Measurements from ENCODE around the gene AUTS2.

AUTS2 gene

GRCh38 chr7:70588191-70588921 lies 990.1 kb downstream of the AUTS2 start:
- H3K4me3 ChIP-seq (replicated peaks; ENCODE audit: insufficient read depth, low read length): no peak overlapping the region
- TF ChIP-seq, protein P1, sequence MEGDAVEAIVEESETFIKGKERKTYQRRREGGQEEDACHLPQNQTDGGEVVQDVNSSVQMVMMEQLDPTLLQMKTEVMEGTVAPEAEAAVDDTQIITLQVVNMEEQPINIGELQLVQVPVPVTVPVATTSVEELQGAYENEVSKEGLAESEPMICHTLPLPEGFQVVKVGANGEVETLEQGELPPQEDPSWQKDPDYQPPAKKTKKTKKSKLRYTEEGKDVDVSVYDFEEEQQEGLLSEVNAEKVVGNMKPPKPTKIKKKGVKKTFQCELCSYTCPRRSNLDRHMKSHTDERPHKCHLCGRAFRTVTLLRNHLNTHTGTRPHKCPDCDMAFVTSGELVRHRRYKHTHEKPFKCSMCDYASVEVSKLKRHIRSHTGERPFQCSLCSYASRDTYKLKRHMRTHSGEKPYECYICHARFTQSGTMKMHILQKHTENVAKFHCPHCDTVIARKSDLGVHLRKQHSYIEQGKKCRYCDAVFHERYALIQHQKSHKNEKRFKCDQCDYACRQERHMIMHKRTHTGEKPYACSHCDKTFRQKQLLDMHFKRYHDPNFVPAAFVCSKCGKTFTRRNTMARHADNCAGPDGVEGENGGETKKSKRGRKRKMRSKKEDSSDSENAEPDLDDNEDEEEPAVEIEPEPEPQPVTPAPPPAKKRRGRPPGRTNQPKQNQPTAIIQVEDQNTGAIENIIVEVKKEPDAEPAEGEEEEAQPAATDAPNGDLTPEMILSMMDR (IDR thresholded peaks at IDR 0.05; ENCODE audit: insufficient read depth, low read length): no peak
- TF ChIP-seq GABPA (IDR thresholded peaks at IDR 0.05; ENCODE audit: low read depth) (no peak), SPI1 (IDR thresholded peaks at IDR 0.05; ENCODE audit: borderline replicate concordance, low read depth) (no peak), POLR2AphosphoS5 (IDR thresholded peaks at IDR 0.05; ENCODE audit: low read depth) (no peak)
- TF ChIP-seq, protein P2, sequence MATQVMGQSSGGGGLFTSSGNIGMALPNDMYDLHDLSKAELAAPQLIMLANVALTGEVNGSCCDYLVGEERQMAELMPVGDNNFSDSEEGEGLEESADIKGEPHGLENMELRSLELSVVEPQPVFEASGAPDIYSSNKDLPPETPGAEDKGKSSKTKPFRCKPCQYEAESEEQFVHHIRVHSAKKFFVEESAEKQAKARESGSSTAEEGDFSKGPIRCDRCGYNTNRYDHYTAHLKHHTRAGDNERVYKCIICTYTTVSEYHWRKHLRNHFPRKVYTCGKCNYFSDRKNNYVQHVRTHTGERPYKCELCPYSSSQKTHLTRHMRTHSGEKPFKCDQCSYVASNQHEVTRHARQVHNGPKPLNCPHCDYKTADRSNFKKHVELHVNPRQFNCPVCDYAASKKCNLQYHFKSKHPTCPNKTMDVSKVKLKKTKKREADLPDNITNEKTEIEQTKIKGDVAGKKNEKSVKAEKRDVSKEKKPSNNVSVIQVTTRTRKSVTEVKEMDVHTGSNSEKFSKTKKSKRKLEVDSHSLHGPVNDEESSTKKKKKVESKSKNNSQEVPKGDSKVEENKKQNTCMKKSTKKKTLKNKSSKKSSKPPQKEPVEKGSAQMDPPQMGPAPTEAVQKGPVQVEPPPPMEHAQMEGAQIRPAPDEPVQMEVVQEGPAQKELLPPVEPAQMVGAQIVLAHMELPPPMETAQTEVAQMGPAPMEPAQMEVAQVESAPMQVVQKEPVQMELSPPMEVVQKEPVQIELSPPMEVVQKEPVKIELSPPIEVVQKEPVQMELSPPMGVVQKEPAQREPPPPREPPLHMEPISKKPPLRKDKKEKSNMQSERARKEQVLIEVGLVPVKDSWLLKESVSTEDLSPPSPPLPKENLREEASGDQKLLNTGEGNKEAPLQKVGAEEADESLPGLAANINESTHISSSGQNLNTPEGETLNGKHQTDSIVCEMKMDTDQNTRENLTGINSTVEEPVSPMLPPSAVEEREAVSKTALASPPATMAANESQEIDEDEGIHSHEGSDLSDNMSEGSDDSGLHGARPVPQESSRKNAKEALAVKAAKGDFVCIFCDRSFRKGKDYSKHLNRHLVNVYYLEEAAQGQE (IDR thresholded peaks at IDR 0.05; ENCODE audit: insufficient replicate concordance, low read depth): no peak
- no peak overlapping the region for H3K27ac ChIP-seq (replicated peaks)
- H3K27me3 ChIP-seq (ENCODE audit: insufficient read depth, poor library complexity, severe bottlenecking): no peaks in the 10 kb centered on the region
- DNase-seq (ENCODE audit: low read depth in 1 of 2, low spot score in 1 of 2): no peak

DNA sequence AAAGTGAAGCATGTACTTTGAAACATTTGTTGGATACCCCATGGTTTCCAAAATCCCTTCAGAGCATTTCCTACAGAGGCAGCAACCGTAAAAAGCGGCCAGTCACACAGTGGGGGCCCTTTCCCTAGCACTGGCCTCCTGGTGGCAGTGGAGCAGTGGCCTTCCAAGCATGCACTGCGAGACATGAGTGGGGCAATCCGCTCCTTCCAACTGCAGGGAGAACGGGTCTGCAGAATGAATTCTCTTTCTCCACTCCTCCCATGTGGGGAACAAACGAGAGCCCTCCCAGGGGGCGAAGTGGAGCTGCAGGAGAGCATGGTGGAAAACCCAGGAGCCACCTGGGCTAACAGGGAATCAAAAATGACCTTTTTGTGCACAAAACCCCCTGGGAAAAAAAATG lies 990.7 kb downstream of the AUTS2 start:
- TF ChIP-seq SPI1 (IDR thresholded peaks at IDR 0.05; ENCODE audit: borderline replicate concordance, low read depth) (no peak), GABPA (IDR thresholded peaks at IDR 0.05; ENCODE audit: low read depth) (no peak), POLR2AphosphoS5 (IDR thresholded peaks at IDR 0.05; ENCODE audit: low read depth) (no peak)
- TF ChIP-seq, protein P1 (IDR thresholded peaks at IDR 0.05; ENCODE audit: insufficient read depth, low read length): no peak
- TF ChIP-seq, protein P2 (IDR thresholded peaks at IDR 0.05; ENCODE audit: insufficient replicate concordance, low read depth): no peak

DNA sequence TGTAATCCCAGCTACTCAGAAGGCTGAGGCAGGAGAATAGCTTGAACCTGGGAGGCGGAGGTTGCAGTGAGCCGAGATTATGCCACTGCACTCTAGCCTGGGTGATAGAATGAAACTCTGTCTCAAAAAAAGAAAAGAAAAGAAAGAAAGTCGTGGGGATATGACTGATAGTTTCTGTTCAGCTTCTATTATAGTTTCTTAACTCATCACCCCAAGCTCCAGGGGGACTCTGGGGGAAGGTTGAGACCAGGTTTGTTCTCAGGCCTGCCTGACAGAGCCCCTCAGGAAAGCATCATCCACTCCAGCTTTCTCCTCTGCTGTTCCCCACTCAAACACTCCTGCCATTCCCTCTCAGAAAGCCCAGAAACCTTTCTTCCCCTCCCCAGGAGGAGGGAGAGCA lies 991.3 kb downstream of the AUTS2 start:
- Histone ChIP-seq H3K27me3 (ENCODE audit: insufficient read depth, poor library complexity, severe bottlenecking) (no peaks in the 10 kb centered on the region), H3K27ac (replicated peaks) (no peak overlapping the region), H3K4me3 (replicated peaks; ENCODE audit: insufficient read depth, low read length) (no peak overlapping the region)
- TF ChIP-seq SPI1 (IDR thresholded peaks at IDR 0.05; ENCODE audit: borderline replicate concordance, low read depth) (no peak), GABPA (IDR thresholded peaks at IDR 0.05; ENCODE audit: low read depth) (no peak), POLR2AphosphoS5 (IDR thresholded peaks at IDR 0.05; ENCODE audit: low read depth) (no peak)
- TF ChIP-seq, protein P1 (IDR thresholded peaks at IDR 0.05; ENCODE audit: insufficient read depth, low read length): no peak
- TF ChIP-seq, protein P2 (IDR thresholded peaks at IDR 0.05; ENCODE audit: insufficient replicate concordance, low read depth): no peak
- no peak for DNase-seq (ENCODE audit: low read depth in 1 of 2, low spot score in 1 of 2)

More for the DNA sequence above, 990.7 kb downstream of the AUTS2 start:
- Histone ChIP-seq H3K27me3 (ENCODE audit: insufficient read depth, poor library complexity, severe bottlenecking) (no peaks in the 10 kb centered on the region), H3K4me3 (replicated peaks; ENCODE audit: insufficient read depth, low read length) (no peak overlapping the region), H3K27ac (replicated peaks) (no peak overlapping the region)
- no peak for DNase-seq (ENCODE audit: low read depth in 1 of 2, low spot score in 1 of 2)

Measured in HL-60 (cell line).